SK-N-SH treated with all-trans-retinoic acid at 6 μM for 48 hours (cell line): ENCODE results near the gene CMTM2.

Experiments used
- ARNTL ChIP-seq: fragments of 450-650 bp; formaldehyde crosslinking; IDR thresholded peaks from 2 replicates; pipeline ENCODE4 v1.5.0; 2020; ENCODE audit warnings: low read depth, mild to moderate bottlenecking, moderate library complexity, borderline replicate concordance
- CREB5 ChIP-seq: fragments of 250-450 bp; sonication (Bioruptor Pico); IDR thresholded peaks from 2 replicates; pipeline ENCODE4 v1.5.1; 2020; ENCODE audit warnings: low read depth, mild to moderate bottlenecking, moderate library complexity
- CSDC2 ChIP-seq: fragments of 250-450 bp; sonication (Bioruptor Pico); IDR thresholded peaks from 2 replicates; pipeline ENCODE4 v1.5.0; 2020; ENCODE audit warnings: mild to moderate bottlenecking, moderate library complexity
- CSRNP3 ChIP-seq: fragments of 250-450 bp; sonication (Bioruptor Pico); IDR thresholded peaks from 2 replicates; pipeline ENCODE4 v1.5.1; 2021; ENCODE audit warnings: mild to moderate bottlenecking, moderate library complexity
- ESRRG ChIP-seq: fragments of 250-450 bp; sonication (Bioruptor Pico); IDR thresholded peaks from 2 replicates; pipeline ENCODE4 v1.6.1; 2021; ENCODE audit warnings: mild to moderate bottlenecking
- OSR1 ChIP-seq: fragments of 250-450 bp; sonication (Bioruptor Pico); IDR thresholded peaks from 2 replicates; pipeline ENCODE4 v1.8.0; 2022; ENCODE audit warnings: moderate library complexity, mild to moderate bottlenecking, inconsistent platforms
- PATZ1 ChIP-seq: fragments of 250-450 bp; sonication (Bioruptor Pico); IDR thresholded peaks from 2 replicates; pipeline ENCODE4 v1.8.0; 2020; ENCODE audit warnings: mild to moderate bottlenecking, moderate library complexity, borderline replicate concordance
- POU6F1 ChIP-seq: fragments of 250-450 bp; sonication (Bioruptor Pico); IDR thresholded peaks from 2 replicates; pipeline ENCODE4 v1.8.0; 2021; ENCODE audit warnings: low read depth, mild to moderate bottlenecking, moderate library complexity, borderline replicate concordance
- SNAI2 ChIP-seq: fragments of 250-450 bp; sonication (Bioruptor Pico); IDR thresholded peaks from 2 replicates; pipeline ENCODE4 v1.5.0; 2020; ENCODE audit warnings: mild to moderate bottlenecking, moderate library complexity
- TCF4 ChIP-seq: fragments of 250-450 bp; sonication (Bioruptor Pico); IDR thresholded peaks from 2 replicates; pipeline ENCODE4 v1.8.0; 2021; ENCODE audit warnings: mild to moderate bottlenecking, moderate library complexity, borderline replicate concordance
- TSHZ2 ChIP-seq: fragments of 250-450 bp; sonication (Bioruptor Pico); IDR thresholded peaks from 2 replicates; pipeline ENCODE4 v1.5.0; 2020; ENCODE audit warnings: mild to moderate bottlenecking, moderate library complexity
- ZFP3 ChIP-seq: fragments of 250-450 bp; sonication (Bioruptor Pico); IDR thresholded peaks from 2 replicates; pipeline ENCODE4 v1.5.0; 2020; ENCODE audit warnings: mild to moderate bottlenecking, moderate library complexity
- ZNF565 ChIP-seq: fragments of 450-650 bp; formaldehyde crosslinking; conservative IDR thresholded peaks from 2 replicates; pipeline ENCODE4 v1.5.0; 2020; ENCODE audit warnings: low read depth, mild to moderate bottlenecking, moderate library complexity
- ZNF8 ChIP-seq: fragments of 450-650 bp; formaldehyde crosslinking; IDR thresholded peaks from 2 replicates; pipeline ENCODE4 v1.5.0; 2020; ENCODE audit warnings: mild to moderate bottlenecking, moderate library complexity

- no peak for TF ChIP-seq CSRNP3 (CRISPR knock-in tag)
- no peak for TF ChIP-seq ZFP3 (CRISPR knock-in tag)
- no peak for TF ChIP-seq ARNTL (CRISPR knock-in tag)
- no peak for TF ChIP-seq POU6F1 (CRISPR knock-in tag)
- no peak for TF ChIP-seq ESRRG (CRISPR knock-in tag)
- no peak for TF ChIP-seq ZNF565 (CRISPR knock-in tag)
- TF ChIP-seq PATZ1, result no peak
- TF ChIP-seq TSHZ2 (CRISPR knock-in tag), result no peak
- TF ChIP-seq OSR1 (CRISPR knock-in tag), result no peak
- no peak for TF ChIP-seq ZNF8 (CRISPR knock-in tag)
- no peak for TF ChIP-seq CREB5 (CRISPR knock-in tag)
- no peak for TF ChIP-seq CSDC2 (CRISPR knock-in tag)
- no peak for TF ChIP-seq TCF4 (CRISPR knock-in tag)
- TF ChIP-seq SNAI2, result no peak
Measured at GRCh38 chr16:66569827-66570405, 9.3 kb upstream of the CMTM2 start.
